IMR-90 (cell line): Measurements from ENCODE around the gene LGSN. TPM values are rescaled to one million over a fixed set of nuclear protein-coding genes. Genes with fewer than 3 reads are reported as not detected.

Source experiments
- ATAC-seq: fragments of 200-7000 bp; cut with Tn5 transposase; 2 replicates; pipeline ENCODE4 v1.9.1; 2020; ENCODE audit warnings: low read depth, mild to moderate bottlenecking, moderate library complexity
- BruUV-seq: library from RNA; stranded (reverse); fragments of 400-500 nt; replicated peaks from 2 replicates; lab custom pipeline; 2021; lab: Mats Ljungman, UMichigan
- CTCF ChIA-PET: fragments of 300-600 bp; formaldehyde crosslinking; extraction: SDS; loops from one replicate; lab custom pipeline; 2021; ENCODE audit warnings: antibody characterized with exemption; lab: Yijun Ruan, JAX
- POLR2A ChIA-PET: fragments of 300-600 bp; sonication (Branson Sonifier 250); formaldehyde crosslinking; loops from one replicate; lab custom pipeline; 2022; ENCODE audit warnings: antibody characterized with exemption; ENCODE audit not compliant: unreplicated experiment; lab: Charles Lee
- DNase-seq: peaks from one replicate; pipeline ENCODE4 v3.0.0; 2013
- H2AFZ ChIP-seq: replicated peaks from 2 replicates; pipeline ENCODE3; 2013; ENCODE audit warnings: low read length, mild to moderate bottlenecking; ENCODE audit not compliant: poor library complexity
- H2AK5ac ChIP-seq: 2 replicates; pipeline ENCODE4 v1.6.1; 2013; ENCODE audit warnings: low read depth, low read length, inconsistent platforms
- H2AK9ac ChIP-seq: replicated peaks from 2 replicates; pipeline ENCODE3; 2013; ENCODE audit warnings: mild to moderate bottlenecking, low read depth, low read length, moderate library complexity; ENCODE audit not compliant: poor library complexity
- H2BK120ac ChIP-seq: 2 replicates; pipeline ENCODE4 v1.6.1; 2013; ENCODE audit warnings: low read depth, low read length, inconsistent platforms
- H2BK15ac ChIP-seq: 3 replicates; pipeline ENCODE4 v1.6.1; 2013; ENCODE audit warnings: low read depth, low read length, inconsistent platforms
- H2BK20ac ChIP-seq: 2 replicates; pipeline ENCODE4 v1.6.1; 2013; ENCODE audit warnings: low read depth, mild to moderate bottlenecking, inconsistent platforms, low read length, moderate library complexity
- H2BK5ac ChIP-seq: 2 replicates; pipeline ENCODE4 v1.6.1; 2013; ENCODE audit warnings: mild to moderate bottlenecking, low read depth, low read length, inconsistent platforms; ENCODE audit not compliant: poor library complexity, severe bottlenecking
- H3K14ac ChIP-seq: replicated peaks from 2 replicates; pipeline ENCODE4 v1.6.1; 2013; ENCODE audit warnings: low read depth, low read length, inconsistent platforms
- H3K18ac ChIP-seq: 2 replicates; pipeline ENCODE4 v1.6.1; 2013; ENCODE audit warnings: low read depth, low read length, control low read depth
- H3K23ac ChIP-seq: 2 replicates; pipeline ENCODE4 v1.6.1; 2013; ENCODE audit warnings: low read depth, low read length, inconsistent platforms
- H3K27ac ChIP-seq: 2 replicates; pipeline ENCODE4 v1.5.1; 2013; ENCODE audit warnings: mild to moderate bottlenecking, control low read depth, low read length; ENCODE audit not compliant: insufficient read depth
- H3K27me3 ChIP-seq: 2 replicates; pipeline ENCODE4 v1.6.1; 2013; ENCODE audit warnings: low read length; ENCODE audit not compliant: control insufficient read depth, insufficient read depth
- H3K36me3 ChIP-seq: 2 replicates; pipeline ENCODE4 v1.6.1; 2013; ENCODE audit warnings: low read length, mixed read lengths; ENCODE audit not compliant: control insufficient read depth, insufficient read depth
- H3K4ac ChIP-seq: 2 replicates; pipeline ENCODE4 v1.6.1; 2013; ENCODE audit warnings: low read depth, low read length, inconsistent platforms
- H3K4me1 ChIP-seq: 2 replicates; pipeline ENCODE4 v1.6.1; 2013; ENCODE audit warnings: low read length, mixed read lengths; ENCODE audit not compliant: control insufficient read depth, insufficient read depth
- H3K4me2 ChIP-seq: 2 replicates; pipeline ENCODE4 v1.6.1; 2013; ENCODE audit warnings: low read depth, mild to moderate bottlenecking, control low read depth, low read length, moderate library complexity
- H3K4me3 ChIP-seq: 2 replicates; pipeline ENCODE4 v1.5.1; 2013; ENCODE audit warnings: low read depth, mild to moderate bottlenecking, control low read depth, low read length, moderate library complexity; ENCODE audit not compliant: insufficient read depth
- H3K56ac ChIP-seq: 2 replicates; pipeline ENCODE4 v1.6.1; 2013; ENCODE audit warnings: low read length, inconsistent platforms; ENCODE audit not compliant: insufficient read depth; ENCODE audit errors: extremely low read depth
- H3K79me1 ChIP-seq, 2 experiments: 2 replicates each; pipeline ENCODE4 v1.6.1; 2013; ENCODE audit warnings: low read length in 2 of 2, inconsistent platforms in 1 of 2, low read depth in 1 of 2
- H3K9ac ChIP-seq: 2 replicates; pipeline ENCODE4 v1.6.1; 2013; ENCODE audit warnings: low read depth, low read length, control low read depth
- H3K9me1 ChIP-seq: 2 replicates; pipeline ENCODE4 v1.6.1; 2013; ENCODE audit warnings: low read length, inconsistent platforms; ENCODE audit not compliant: insufficient read depth
- H3K9me3 ChIP-seq: 2 replicates; pipeline ENCODE4 v1.6.1; 2013; ENCODE audit warnings: low read length; ENCODE audit not compliant: control insufficient read depth, insufficient read depth
- H4K20me1 ChIP-seq: 2 replicates; pipeline ENCODE4 v1.6.1; 2013; ENCODE audit warnings: low read length, inconsistent platforms; ENCODE audit not compliant: insufficient read depth
- H4K5ac ChIP-seq: 2 replicates; pipeline ENCODE4 v1.6.1; 2013; ENCODE audit warnings: mild to moderate bottlenecking, low read depth, low read length, control low read depth
- H4K8ac ChIP-seq, 2 experiments: 2 replicates each; pipeline ENCODE4 v1.6.1; 2013; ENCODE audit warnings: low read depth in 2 of 2, low read length in 2 of 2, control low read depth in 1 of 2, inconsistent platforms in 1 of 2
- H4K91ac ChIP-seq: 2 replicates; pipeline ENCODE4 v1.6.1; 2013; ENCODE audit warnings: low read depth, low read length, inconsistent platforms; ENCODE audit not compliant: insufficient read depth
- BHLHE40 ChIP-seq: fragments of 150-350 bp; IDR thresholded peaks from 2 replicates; pipeline ENCODE4 v1.6.1; 2016; ENCODE audit warnings: mild to moderate bottlenecking, low read depth, low read length
- MAFK ChIP-seq: IDR thresholded peaks from 2 replicates; pipeline ENCODE4 v1.6.1; 2012; ENCODE audit warnings: low read depth, low read length, improper control_type of control experiment
- MAZ ChIP-seq: IDR thresholded peaks from 2 replicates; pipeline ENCODE4 v1.6.1; 2012; ENCODE audit warnings: low read depth, mild to moderate bottlenecking, low read length, improper control_type of control experiment, moderate library complexity, borderline replicate concordance
- MXI1 ChIP-seq: IDR thresholded peaks from 2 replicates; pipeline ENCODE4 v1.6.1; 2012; ENCODE audit warnings: low read depth, mild to moderate bottlenecking, low read length, moderate library complexity, borderline replicate concordance
- NFE2L2 ChIP-seq: fragments of 150-350 bp; IDR thresholded peaks from 2 replicates; pipeline ENCODE4 v1.6.1; 2016; ENCODE audit warnings: low read depth, mild to moderate bottlenecking, low read length
- WGBS, 2 experiments: methylation state at CpG; one replicate each; pipeline versions ENCODE4 v1.1.5 to v1.1.7; 2013; ENCODE audit warnings: missing lambda C conversion rate in 2 of 2; ENCODE audit not compliant: insufficient read length in 1 of 2; ENCODE audit errors: extremely low coverage in 2 of 2; 5-methylcytosine and 5-hydroxymethylcytosine counted together
- dilution Hi-C: fragments of 300-500 bp; cut with HindIII; formaldehyde crosslinking; loops from one replicate; pipeline ENCODE4 v1.14.3; 2018; ENCODE audit warnings: low sequenced_read_pairs; ENCODE audit not compliant: unreplicated experiment
- in situ Hi-C: fragments of 300-500 bp; cut with MboI; formaldehyde crosslinking; loops from 3 replicates; pipeline ENCODE4 v1.14.3; 2019; ENCODE audit warnings: low sequenced_read_pairs, inconsistent platforms, mixed read lengths
- intact Hi-C: fragments of 100-400 bp; cut with micrococcal nuclease; formaldehyde crosslinking; loops from 2 replicates; pipeline ENCODE4 v1.10.0; 2022
- polyA plus RNA-seq, 3 experiments: library from polyadenylated mRNA; depleted of rRNA; stranded (reverse); fragments of >200 nt; gene quantifications; 2 replicates each; pipeline ENCODE4 v1.2.3, GENCODE V29; 2012; ENCODE audit warnings: low replicate concordance in 1 of 3
- total RNA-seq: library from RNA; depleted of rRNA; stranded (reverse); fragments of >200 nt; gene quantifications from 2 replicates; pipeline ENCODE4 v1.2.3, GENCODE V29; 2012
- TF ChIP-seq, protein P1 (sequence below): conservative IDR thresholded peaks from 2 replicates; pipeline ENCODE4 v1.5.1; 2012; ENCODE audit warnings: mild to moderate bottlenecking, low read depth, low read length, improper control_type of control experiment

The LGSN gene
- total and polyA plus RNA-seq, 2 of the 4 experiments (the other 2 are of a cell fraction), result not detected

DNA sequence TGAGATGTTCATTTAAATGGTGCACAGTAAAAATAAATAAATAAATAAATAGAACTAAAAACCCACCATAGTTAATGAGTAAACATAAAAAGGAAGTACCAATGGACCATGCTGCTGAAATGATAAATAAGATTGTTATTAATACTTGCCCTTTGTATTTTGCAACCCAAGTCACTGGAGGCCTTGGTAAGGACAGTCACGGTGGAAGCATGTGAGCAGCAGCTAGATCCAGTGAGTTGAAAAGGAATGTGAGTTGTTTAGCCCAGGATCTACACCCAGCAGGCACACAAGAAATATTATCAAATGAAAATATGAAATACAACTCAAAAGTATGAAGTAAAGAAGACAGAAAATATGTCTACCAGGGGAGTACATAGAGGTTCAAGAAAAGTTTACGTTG is 6.7 kb downstream of the LGSN start:
- intact Hi-C loops (no loop called here), in situ Hi-C loops (no loop called here), dilution Hi-C loops (no loop called here)
- H3K23ac ChIP-seq, result no peak overlapping the region
- POLR2A ChIA-PET, result no interaction called here
- no peak overlapping the region for H4K91ac ChIP-seq
- no peak overlapping the region for H3K18ac ChIP-seq
- H3K9me3 ChIP-seq, result no peaks in the 10 kb centered on the region
- H2BK5ac ChIP-seq, result no peak overlapping the region
- no peaks in the 10 kb centered on the region for H3K36me3 ChIP-seq
- no CpG with 5 or more reads among the region's 2 CpGs for WGBS, 2 experiments
- no peak overlapping the region for H2BK20ac ChIP-seq
- no peak overlapping the region for H2AFZ ChIP-seq
- no peak overlapping the region for H3K4ac ChIP-seq
- no peak overlapping the region for H3K4me3 ChIP-seq
- H4K5ac ChIP-seq, result no peak overlapping the region
- DNase-seq, result no peak
- no peak overlapping the region for H2AK9ac ChIP-seq
- H3K9me1 ChIP-seq, result no peaks in the 10 kb centered on the region
- H4K8ac ChIP-seq, result no peak overlapping the region
- H2AK5ac ChIP-seq, result no peak overlapping the region
- no peaks in the 10 kb centered on the region for H4K20me1 ChIP-seq
- CTCF ChIA-PET, result no interaction called here
- ATAC-seq, result no peak
- H3K4me1 ChIP-seq, result no peaks in the 10 kb centered on the region; the same call in 1 of the 2 replicates
- no peak overlapping the region for H2BK120ac ChIP-seq
- H3K27me3 ChIP-seq, result no peaks in the 10 kb centered on the region
- no peak overlapping the region for H3K27ac ChIP-seq
- BruUV-seq, result no TSS peak
- H3K56ac ChIP-seq, result no peak overlapping the region
- H3K14ac ChIP-seq, result no peak overlapping the region
- TF ChIP-seq BHLHE40 (no peak), MXI1 (no peak), MAFK (no peak), NFE2L2 (no peak), MAZ (no peak)
- TF ChIP-seq, protein P1, sequence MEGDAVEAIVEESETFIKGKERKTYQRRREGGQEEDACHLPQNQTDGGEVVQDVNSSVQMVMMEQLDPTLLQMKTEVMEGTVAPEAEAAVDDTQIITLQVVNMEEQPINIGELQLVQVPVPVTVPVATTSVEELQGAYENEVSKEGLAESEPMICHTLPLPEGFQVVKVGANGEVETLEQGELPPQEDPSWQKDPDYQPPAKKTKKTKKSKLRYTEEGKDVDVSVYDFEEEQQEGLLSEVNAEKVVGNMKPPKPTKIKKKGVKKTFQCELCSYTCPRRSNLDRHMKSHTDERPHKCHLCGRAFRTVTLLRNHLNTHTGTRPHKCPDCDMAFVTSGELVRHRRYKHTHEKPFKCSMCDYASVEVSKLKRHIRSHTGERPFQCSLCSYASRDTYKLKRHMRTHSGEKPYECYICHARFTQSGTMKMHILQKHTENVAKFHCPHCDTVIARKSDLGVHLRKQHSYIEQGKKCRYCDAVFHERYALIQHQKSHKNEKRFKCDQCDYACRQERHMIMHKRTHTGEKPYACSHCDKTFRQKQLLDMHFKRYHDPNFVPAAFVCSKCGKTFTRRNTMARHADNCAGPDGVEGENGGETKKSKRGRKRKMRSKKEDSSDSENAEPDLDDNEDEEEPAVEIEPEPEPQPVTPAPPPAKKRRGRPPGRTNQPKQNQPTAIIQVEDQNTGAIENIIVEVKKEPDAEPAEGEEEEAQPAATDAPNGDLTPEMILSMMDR, result no peak
- H3K4me2 ChIP-seq, result no peak overlapping the region
- no peak overlapping the region for H3K9ac ChIP-seq
- no peak overlapping the region for H2BK15ac ChIP-seq
- H3K79me1 ChIP-seq, result no peaks in the 10 kb centered on the region
